Neural cell (in vitro differentiated cells): ENCODE data around the gene QSER1. TPM values are rescaled to one million over a fixed set of nuclear protein-coding genes. Genes with fewer than 3 reads are reported as not detected.

Experiments used
- H2AFZ ChIP-seq: fragments of 200-600, 300-800 bp; sonication (generic), shearing (Covaris generic); 2 replicates; pipeline ENCODE4 v1.6.0; 2014; ENCODE audit warnings: low read depth, mild to moderate bottlenecking, antibody characterized with exemption, low read length, moderate library complexity
- H3F3A ChIP-seq: fragments of 200-600 bp; shearing (Covaris generic); 2 replicates; pipeline ENCODE4 v1.6.1; 2016; ENCODE audit warnings: mild to moderate bottlenecking, moderate library complexity, mixed read lengths, antibody characterized with exemption, low read length; ENCODE audit not compliant: insufficient read depth, poor library complexity, severe bottlenecking
- H3K27ac ChIP-seq: fragments of 200-600, 300-800 bp; sonication (generic), shearing (Covaris generic); 2 replicates; pipeline ENCODE4 v1.5.1; 2014; ENCODE audit warnings: mild to moderate bottlenecking, low read length, moderate library complexity
- H3K27me3 ChIP-seq: fragments of 300-800, 200-600 bp; sonication (generic), shearing (Covaris generic); 2 replicates; pipeline ENCODE4 v1.6.0; 2014; ENCODE audit warnings: mild to moderate bottlenecking, low read depth, low read length, moderate library complexity; ENCODE audit not compliant: insufficient read depth
- H3K36me3 ChIP-seq: fragments of 300-800, 200-600 bp; sonication (generic), shearing (Covaris generic); 2 replicates; pipeline ENCODE4 v1.5.1; 2014; ENCODE audit warnings: mild to moderate bottlenecking, antibody characterized with exemption, low read length, moderate library complexity; ENCODE audit not compliant: insufficient read depth
- H3K4me2 ChIP-seq: fragments of 300-800, 200-600 bp; sonication (generic), shearing (Covaris generic); 2 replicates; pipeline ENCODE4 v1.6.0; 2014; ENCODE audit warnings: mild to moderate bottlenecking, low read length
- H3K4me3 ChIP-seq: fragments of 300-800, 200-600 bp; sonication (generic), shearing (Covaris generic); 2 replicates; pipeline ENCODE4 v1.5.1; 2014; ENCODE audit warnings: mild to moderate bottlenecking, low read length, moderate library complexity
- H3K79me2 ChIP-seq: fragments of 200-600 bp; shearing (Covaris generic); replicated peaks from 2 replicates; pipeline ENCODE4 v1.6.0; 2014; ENCODE audit warnings: mild to moderate bottlenecking, low read length, moderate library complexity; ENCODE audit not compliant: insufficient read depth
- H3K9ac ChIP-seq: fragments of 300-800, 200-600 bp; sonication (generic), shearing (Covaris generic); 2 replicates; pipeline ENCODE4 v1.6.1; 2016; ENCODE audit warnings: mild to moderate bottlenecking, low read length, mixed read lengths
- H3K9me2 ChIP-seq: fragments of 200-600 bp; shearing (Covaris generic); 2 replicates; pipeline ENCODE4 v1.6.1; 2016; ENCODE audit warnings: mild to moderate bottlenecking, low read length, mixed read lengths; ENCODE audit not compliant: insufficient read depth
- H3K9me3 ChIP-seq: fragments of 200-600, 300-800 bp; sonication (generic), shearing (Covaris generic); 2 replicates; pipeline ENCODE4 v1.6.1; 2016; ENCODE audit warnings: mild to moderate bottlenecking, mixed run types, low read length, moderate library complexity, mixed read lengths
- H4K20me1 ChIP-seq: fragments of 200-600 bp; shearing (Covaris generic); 2 replicates; pipeline ENCODE4 v1.6.1; 2016; ENCODE audit warnings: mild to moderate bottlenecking, mixed run types; ENCODE audit not compliant: insufficient read depth
- EP300 ChIP-seq: fragments of 450-650 bp; conservative IDR thresholded peaks from 2 replicates; pipeline ENCODE4 v1.6.1; 2014; ENCODE audit warnings: antibody characterized with exemption, mild to moderate bottlenecking, moderate library complexity; ENCODE audit not compliant: poor library complexity, severe bottlenecking
- EZH2 ChIP-seq: fragments of 200-600, 300-800 bp; shearing (Covaris generic), sonication (generic); IDR thresholded peaks from 2 replicates; pipeline ENCODE4 v1.6.1; 2014; ENCODE audit warnings: antibody characterized with exemption, low read length, borderline replicate concordance, mild to moderate bottlenecking; ENCODE audit not compliant: insufficient read depth, poor library complexity, severe bottlenecking
- MXI1 ChIP-seq: fragments of 450-650 bp; conservative IDR thresholded peaks from 2 replicates; pipeline ENCODE4 v1.6.1; 2014; ENCODE audit warnings: antibody characterized with exemption, mild to moderate bottlenecking; ENCODE audit not compliant: poor library complexity, severe bottlenecking
- POLR2AphosphoS5 ChIP-seq: IDR thresholded peaks from 2 replicates; pipeline ENCODE4 v1.6.1; 2012
- RAD21 ChIP-seq: fragments of 450-650 bp; conservative IDR thresholded peaks from 2 replicates; pipeline ENCODE4 v1.6.1; 2014; ENCODE audit warnings: antibody characterized with exemption, mild to moderate bottlenecking, moderate library complexity
- SMC3 ChIP-seq: fragments of 450-650 bp; conservative IDR thresholded peaks from 2 replicates; pipeline ENCODE4 v1.6.1; 2014; ENCODE audit warnings: antibody characterized with exemption, mild to moderate bottlenecking, moderate library complexity; ENCODE audit not compliant: poor library complexity
- TAF1 ChIP-seq: IDR thresholded peaks from 2 replicates; pipeline ENCODE4 v1.6.1; 2012; ENCODE audit warnings: low read depth
- polyA plus RNA-seq: library from polyadenylated mRNA; depleted of rRNA; stranded (reverse); fragments of >200 nt; gene quantifications from 2 replicates; pipeline ENCODE4 v1.2.3, GENCODE V29; 2014
- TF ChIP-seq, protein P1 (sequence below): fragments of 450-650 bp; IDR thresholded peaks from 2 replicates; pipeline ENCODE4 v1.5.1; 2014; ENCODE audit warnings: antibody characterized with exemption, mild to moderate bottlenecking, moderate library complexity; ENCODE audit not compliant: poor library complexity, severe bottlenecking
- TF ChIP-seq, protein P2 (sequence below): IDR thresholded peaks from 2 replicates; pipeline ENCODE4 v1.6.1; 2012; ENCODE audit warnings: borderline replicate concordance

The QSER1 gene
- polyA plus RNA-seq, 1 donor from 2014 or later, result 18.1 TPM

DNA sequence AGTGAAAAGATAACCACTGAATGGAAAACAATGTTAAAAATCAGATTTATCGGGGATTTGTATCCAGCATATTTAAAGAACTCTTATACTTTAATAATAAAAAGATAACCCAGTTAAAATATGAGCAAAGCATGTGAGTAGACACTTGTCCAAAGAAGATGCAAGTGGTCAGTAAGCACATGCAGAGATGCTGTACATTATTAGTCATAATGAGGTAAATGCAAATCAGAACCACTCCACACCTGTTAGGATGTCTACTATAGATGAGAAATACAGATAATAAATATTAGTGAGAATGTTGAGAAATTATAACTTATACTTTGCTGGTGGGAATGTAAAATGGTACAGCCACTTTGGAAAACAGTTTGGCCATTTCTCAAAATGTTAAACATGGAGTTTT lies 28.0 kb downstream of the QSER1 start:
- no peak overlapping the region for H3K9ac ChIP-seq
- no peak overlapping the region for H2AFZ ChIP-seq
- H4K20me1 ChIP-seq, result no peaks in the 10 kb centered on the region
- H3F3A ChIP-seq, result no peaks in the 10 kb centered on the region
- peaks cover 32% of the 10 kb centered on the region for H3K79me2 ChIP-seq
- no peaks in the 10 kb centered on the region for H3K36me3 ChIP-seq
- no peaks in the 10 kb centered on the region for H3K9me2 ChIP-seq
- H3K27ac ChIP-seq, result no peak overlapping the region
- no peaks in the 10 kb centered on the region for H3K27me3 ChIP-seq
- no peak overlapping the region for H3K4me3 ChIP-seq
- no peak overlapping the region for H3K4me2 ChIP-seq
- TF ChIP-seq TAF1, result no peak
- no peak for TF ChIP-seq SMC3
- no peak for TF ChIP-seq EZH2
- no peak for TF ChIP-seq POLR2AphosphoS5
- TF ChIP-seq, protein P1, sequence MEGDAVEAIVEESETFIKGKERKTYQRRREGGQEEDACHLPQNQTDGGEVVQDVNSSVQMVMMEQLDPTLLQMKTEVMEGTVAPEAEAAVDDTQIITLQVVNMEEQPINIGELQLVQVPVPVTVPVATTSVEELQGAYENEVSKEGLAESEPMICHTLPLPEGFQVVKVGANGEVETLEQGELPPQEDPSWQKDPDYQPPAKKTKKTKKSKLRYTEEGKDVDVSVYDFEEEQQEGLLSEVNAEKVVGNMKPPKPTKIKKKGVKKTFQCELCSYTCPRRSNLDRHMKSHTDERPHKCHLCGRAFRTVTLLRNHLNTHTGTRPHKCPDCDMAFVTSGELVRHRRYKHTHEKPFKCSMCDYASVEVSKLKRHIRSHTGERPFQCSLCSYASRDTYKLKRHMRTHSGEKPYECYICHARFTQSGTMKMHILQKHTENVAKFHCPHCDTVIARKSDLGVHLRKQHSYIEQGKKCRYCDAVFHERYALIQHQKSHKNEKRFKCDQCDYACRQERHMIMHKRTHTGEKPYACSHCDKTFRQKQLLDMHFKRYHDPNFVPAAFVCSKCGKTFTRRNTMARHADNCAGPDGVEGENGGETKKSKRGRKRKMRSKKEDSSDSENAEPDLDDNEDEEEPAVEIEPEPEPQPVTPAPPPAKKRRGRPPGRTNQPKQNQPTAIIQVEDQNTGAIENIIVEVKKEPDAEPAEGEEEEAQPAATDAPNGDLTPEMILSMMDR, result no peak
- no peak for TF ChIP-seq EP300
- no peaks in the 10 kb centered on the region for H3K9me3 ChIP-seq

GRCh38 chr11:32921204-32921603 lies 28.6 kb downstream of the QSER1 start:
- no peaks in the 10 kb centered on the region for H4K20me1 ChIP-seq
- H3K79me2 ChIP-seq, result peaks cover 30% of the 10 kb centered on the region
- no peaks in the 10 kb centered on the region for H3F3A ChIP-seq
- H3K27ac ChIP-seq, result no peak overlapping the region
- H3K4me3 ChIP-seq, result no peak overlapping the region
- TF ChIP-seq, protein P1, result no peak
- TF ChIP-seq, protein P2, sequence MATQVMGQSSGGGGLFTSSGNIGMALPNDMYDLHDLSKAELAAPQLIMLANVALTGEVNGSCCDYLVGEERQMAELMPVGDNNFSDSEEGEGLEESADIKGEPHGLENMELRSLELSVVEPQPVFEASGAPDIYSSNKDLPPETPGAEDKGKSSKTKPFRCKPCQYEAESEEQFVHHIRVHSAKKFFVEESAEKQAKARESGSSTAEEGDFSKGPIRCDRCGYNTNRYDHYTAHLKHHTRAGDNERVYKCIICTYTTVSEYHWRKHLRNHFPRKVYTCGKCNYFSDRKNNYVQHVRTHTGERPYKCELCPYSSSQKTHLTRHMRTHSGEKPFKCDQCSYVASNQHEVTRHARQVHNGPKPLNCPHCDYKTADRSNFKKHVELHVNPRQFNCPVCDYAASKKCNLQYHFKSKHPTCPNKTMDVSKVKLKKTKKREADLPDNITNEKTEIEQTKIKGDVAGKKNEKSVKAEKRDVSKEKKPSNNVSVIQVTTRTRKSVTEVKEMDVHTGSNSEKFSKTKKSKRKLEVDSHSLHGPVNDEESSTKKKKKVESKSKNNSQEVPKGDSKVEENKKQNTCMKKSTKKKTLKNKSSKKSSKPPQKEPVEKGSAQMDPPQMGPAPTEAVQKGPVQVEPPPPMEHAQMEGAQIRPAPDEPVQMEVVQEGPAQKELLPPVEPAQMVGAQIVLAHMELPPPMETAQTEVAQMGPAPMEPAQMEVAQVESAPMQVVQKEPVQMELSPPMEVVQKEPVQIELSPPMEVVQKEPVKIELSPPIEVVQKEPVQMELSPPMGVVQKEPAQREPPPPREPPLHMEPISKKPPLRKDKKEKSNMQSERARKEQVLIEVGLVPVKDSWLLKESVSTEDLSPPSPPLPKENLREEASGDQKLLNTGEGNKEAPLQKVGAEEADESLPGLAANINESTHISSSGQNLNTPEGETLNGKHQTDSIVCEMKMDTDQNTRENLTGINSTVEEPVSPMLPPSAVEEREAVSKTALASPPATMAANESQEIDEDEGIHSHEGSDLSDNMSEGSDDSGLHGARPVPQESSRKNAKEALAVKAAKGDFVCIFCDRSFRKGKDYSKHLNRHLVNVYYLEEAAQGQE, result no peak
- TF ChIP-seq EZH2 (no peak), POLR2AphosphoS5 (no peak), TAF1 (no peak), MXI1 (no peak), RAD21 (no peak), SMC3 (no peak), EP300 (no peak)
- H2AFZ ChIP-seq, result no peak overlapping the region
- no peak overlapping the region for H3K4me2 ChIP-seq
- H3K9ac ChIP-seq, result no peak overlapping the region
- H3K9me2 ChIP-seq, result no peaks in the 10 kb centered on the region
- H3K36me3 ChIP-seq, result no peaks in the 10 kb centered on the region
- no peaks in the 10 kb centered on the region for H3K27me3 ChIP-seq
- no peaks in the 10 kb centered on the region for H3K9me3 ChIP-seq
